ENCODE results near the gene SMAD7.

The SMAD7 gene

DNA sequence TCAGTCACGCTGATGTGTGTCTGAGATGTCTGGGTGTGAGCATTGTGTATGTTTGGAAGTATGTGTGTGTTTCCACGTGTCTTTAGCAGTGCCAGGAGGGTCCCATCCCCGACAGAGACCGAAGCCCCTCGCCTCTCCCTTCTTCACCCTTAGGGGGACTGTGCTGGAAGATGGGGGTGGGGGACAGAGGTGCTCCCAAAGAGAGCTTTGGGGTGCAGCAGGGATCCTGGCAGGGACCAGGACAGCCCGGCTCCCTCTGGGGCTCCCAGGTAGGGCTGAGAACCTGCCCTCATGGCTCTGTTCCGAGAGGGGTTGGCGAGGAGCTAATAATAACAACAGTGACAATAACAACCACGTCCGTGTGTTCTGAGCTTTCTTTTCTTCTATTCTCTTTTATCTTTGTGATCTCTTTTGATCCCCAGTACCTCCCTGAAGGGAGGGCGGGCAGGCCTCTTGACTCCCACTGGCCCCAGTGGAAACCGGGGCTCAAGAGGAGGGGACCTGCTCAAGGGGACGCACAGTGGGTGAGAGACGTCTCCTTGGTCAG, 57.6 kb downstream of the SMAD7 start:
- DNase-seq, result no peak

DNA sequence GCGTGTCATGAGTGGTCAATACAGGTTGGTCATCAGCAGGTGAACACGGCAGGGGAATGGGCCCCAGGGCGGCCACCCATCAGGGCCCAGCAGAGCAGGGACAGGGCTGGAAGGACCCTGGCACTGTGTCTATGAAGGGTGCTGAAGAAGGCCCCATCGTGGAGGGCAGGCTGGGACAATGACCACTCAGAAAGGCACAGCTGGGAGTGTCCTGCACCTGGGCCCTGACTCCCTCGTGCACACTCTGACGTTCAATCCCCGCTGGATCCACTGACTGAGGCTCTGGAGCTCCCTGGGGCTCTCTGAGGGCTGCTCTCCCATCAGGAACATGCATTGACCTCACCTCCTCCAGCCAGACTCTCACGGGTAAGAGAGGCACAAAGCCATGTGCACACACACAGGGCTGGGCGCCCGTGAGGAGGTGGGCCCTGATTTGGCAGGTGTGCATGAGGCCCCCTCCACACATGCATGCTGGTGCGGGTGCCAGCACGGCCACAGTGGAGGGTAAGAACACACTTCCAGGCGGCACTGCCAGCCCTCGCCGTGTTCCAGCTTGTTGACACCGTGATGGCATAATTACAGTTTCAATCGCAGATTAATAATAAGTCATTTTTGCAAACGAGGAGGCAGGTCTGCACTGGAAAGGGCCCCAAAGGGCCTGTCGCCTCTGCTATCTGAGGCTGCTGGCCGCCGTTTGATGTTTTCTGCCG, 58.5 kb downstream of the SMAD7 start:
- no peak for DNase-seq

DNA sequence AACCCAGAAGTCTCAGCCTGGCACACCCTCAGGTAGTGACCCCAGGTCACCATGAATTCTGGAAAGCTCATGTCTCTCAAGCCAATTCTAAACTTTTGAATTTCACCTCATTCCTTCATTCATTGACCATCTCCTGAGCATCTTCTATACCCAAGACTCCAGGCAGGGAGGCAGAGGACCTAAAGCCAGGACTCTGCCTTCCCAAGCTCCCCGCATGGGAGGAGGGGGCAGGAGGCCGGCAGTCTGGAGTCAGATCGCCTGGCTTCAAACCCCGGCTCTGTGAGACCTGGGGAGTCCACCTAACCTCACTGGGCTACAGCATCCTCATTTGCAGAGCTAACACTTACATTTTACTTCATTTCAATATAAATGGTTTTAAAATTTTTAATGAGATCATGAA, 59.0 kb downstream of the SMAD7 start:
- DNase-seq, result no peak

DNA sequence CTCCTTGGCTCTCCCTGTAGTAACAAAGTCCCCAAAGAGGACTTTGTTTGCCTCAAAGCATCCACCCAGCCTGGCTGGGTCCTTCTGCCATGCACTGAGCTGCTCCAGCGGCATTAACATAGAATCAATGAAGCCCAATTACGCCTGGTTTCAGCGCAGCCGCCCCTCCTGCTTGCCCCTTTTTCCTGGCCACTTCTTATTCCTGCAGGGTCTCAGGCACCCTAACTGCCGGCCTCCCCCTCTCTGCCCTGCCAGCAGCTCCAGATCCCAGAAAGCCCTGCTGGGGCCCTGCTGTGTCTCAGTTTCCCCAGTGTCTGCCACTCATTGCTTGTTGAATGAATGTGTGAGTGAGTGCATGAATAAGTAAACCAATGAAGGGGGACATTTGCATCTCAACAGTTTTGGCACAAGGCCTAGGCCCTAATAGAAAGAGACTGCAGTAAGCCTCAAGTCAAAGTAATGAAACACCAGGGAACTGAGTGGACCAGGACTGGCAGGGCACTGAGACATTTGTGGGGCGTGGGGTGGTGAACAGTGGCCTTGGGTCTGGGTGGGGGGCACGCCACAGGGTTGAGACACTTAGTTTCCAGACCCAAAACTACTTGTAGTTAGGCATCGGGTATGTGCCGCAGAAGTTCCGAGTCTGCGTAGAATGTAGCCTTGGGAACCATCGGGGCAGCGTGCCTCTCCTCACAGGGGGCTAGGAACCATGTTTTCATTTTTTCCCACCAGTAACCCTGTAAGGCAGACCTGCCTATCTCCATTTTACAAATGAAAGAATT, 60.6 kb downstream of the SMAD7 start:
- DNase-seq, result no peak

DNA sequence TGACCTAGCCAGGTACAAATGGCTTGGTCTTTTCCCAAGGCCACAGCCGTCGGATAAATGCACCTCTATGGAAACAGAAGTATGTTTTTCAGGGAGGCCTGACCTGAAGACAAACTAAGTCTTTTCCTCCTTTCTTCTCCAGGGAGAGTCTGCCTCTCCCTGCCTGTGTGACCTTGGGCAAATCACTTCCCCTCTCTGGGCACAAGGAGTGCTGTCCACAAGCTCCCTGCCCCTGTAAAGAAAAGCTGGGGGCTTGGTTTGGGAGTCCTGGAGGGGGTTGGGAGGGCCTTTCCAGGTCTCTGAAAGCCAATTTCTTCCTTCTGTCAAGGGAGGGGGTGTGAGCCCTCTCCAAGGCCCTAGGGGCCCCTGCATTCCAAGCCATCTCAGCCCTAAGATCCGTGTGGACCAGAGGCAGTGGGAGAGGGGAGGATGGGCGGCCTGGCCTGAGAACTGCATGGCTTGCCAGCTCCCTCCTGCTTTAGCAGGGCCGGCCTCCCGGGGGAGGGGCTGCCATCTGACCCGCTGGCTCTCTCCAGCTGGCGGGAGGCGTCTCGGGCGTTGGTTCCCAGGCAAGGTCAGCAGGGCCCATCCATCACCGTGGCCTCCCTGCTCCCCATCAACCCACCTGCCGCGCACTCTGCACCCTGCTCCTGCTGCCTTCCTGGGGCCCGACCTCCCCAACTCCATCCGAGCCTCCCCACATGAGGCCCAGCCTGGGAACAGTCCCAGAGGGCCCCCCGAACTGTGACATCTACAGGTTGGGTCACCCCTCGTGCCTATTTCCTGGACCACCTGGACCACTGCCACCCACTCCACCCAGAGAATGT, 61.4 kb downstream of the SMAD7 start:
- no peak for DNase-seq

DNA sequence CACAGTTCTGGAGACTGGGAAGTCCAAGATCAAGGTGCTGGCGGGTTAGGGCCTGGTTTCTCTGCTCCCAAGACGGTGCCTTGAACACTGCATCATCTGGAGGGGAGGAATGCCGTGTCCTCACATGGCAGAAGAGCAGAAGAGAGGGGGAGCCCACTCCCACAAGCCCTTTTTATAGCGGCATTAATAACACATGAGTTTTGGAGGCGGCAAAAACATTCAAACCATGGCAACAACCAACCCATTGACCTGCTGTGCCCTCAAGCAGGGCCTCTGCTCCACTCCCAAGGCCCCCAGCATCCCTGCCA, 62.0 kb downstream of the SMAD7 start:
- DNase-seq, result no peak

DNA sequence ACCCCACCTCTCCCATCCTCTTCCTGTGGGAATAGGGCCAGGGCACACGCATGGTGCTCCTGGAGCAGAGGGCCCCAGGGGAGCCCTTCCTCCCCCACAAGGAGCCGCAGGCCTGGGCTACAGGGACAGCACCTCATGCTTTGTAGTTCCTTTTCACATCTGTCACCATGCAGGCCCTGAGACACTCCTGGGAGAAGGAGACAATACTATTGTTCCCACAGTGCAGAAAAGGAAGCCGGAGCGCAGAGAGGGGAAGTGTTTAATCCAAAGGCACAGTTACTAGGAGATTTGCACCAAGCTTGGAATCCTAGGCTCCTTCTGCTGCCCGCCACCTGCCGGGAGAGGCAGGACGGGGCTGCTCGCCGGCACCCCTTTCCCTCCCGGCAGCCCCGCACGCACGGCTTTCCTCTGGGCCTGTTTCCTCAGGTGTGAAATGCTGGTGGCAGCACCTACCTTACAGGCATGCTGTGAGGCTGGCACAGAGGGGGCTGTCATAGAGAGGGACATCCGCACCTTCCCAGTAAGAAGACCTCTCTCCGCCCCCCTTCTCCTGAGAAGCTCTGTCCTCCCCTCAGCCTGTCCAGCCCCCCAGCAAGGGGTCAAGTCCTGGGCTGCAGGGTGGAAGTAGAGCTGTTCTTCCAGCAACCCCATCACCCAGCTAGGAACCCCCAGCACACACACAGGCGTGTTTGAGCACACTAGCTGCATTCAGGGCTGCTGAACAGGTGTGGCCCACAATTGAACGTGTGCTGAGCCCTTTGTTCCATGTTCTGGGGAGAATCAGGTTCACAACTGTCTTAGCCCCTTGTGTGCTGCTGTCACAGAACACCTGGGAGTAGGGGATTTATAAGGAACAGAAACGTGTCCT, 62.6 kb downstream of the SMAD7 start:
- DNase-seq, result no peak

DNA sequence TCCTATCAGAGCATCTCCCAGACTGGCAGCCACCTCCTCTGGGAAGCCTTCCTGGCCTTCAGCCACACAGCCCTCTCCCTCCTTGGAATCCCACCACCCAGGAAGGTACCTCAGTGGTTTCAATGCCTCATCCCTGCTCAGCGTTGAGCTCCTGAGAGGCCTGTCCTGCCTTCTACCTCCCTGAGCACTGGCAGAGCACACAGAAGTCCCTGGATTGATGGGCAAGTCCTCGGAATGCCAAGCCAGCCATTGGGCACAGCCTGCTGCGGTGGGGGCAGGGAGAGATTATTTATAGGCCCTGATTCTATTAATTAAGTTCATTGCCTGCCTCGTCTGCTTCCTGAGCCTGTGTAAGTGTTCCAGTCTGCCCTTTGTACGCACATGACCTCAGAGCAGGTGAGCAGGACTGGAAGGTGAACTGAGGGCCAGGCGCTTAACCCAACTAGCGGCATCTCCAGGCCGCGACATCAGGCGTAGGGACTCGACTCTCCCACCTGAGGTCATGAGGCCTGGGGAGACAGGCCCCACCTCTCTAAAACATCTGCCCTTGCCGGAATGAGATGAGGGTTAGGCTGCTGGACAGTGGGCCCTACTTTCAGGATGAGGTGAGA, 63.4 kb downstream of the SMAD7 start:
- no peak for DNase-seq

DNA sequence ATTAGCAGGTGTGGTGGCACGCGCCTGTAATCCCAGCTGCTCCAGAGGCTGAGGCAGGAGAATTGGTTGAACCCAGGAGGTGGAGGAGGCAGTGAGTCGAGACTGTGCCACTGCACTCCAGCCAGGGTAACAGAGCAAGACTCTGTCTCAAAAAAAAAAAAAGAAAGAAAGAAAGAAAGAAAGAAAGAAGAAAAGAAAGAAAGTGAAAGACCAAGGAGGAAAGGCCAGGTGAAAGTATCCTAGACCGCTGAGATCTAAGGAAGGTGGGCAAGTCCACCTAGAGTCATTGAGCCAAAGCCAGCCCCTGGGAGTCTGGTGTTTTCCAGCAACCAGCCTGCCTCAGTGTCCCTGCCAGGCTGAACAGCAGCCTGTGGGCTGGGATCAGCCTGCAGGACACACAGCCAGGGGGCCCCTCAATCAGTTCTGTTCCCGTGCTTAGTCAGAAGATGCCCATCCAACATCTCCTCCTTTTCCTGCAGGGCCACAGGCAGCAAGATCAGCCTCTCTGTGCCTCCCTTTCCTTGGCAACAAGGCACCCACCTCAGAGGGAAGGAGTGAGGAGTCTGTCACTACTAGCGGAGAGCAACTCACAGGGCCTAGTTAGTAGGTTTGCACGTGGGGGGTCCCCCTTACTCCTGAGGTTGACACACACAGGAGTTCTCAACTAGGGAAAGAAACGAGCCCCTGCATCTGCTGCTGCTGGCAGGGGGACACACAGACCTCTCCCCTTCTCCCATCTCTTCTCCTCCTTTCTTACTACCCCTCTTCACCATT, 64.1 kb downstream of the SMAD7 start:
- DNase-seq, result no peak

DNA sequence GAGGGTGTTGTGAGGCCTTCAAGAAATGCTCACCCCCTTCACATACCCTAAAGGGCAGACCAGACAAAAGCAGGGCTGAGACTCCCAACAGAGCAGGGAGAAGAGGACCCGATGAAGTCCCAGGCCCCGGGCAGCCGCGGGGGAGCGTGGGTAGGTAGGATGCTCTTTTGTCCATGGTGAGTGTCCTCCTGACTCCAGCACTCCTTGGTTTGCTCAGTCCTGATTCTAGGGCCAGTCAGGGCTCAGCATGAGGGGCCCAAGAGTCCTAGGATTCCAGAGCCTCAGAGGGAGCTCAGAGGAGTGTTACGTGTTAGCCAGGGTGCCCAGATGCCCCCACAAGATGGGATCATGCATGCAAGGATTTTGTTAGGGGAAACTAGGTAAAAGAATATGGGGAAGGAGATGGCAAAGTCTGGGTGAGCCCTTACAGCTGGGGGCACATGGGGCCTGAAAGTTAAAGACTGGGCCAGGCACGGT, 64.8 kb downstream of the SMAD7 start:
- no peak for DNase-seq

DNA sequence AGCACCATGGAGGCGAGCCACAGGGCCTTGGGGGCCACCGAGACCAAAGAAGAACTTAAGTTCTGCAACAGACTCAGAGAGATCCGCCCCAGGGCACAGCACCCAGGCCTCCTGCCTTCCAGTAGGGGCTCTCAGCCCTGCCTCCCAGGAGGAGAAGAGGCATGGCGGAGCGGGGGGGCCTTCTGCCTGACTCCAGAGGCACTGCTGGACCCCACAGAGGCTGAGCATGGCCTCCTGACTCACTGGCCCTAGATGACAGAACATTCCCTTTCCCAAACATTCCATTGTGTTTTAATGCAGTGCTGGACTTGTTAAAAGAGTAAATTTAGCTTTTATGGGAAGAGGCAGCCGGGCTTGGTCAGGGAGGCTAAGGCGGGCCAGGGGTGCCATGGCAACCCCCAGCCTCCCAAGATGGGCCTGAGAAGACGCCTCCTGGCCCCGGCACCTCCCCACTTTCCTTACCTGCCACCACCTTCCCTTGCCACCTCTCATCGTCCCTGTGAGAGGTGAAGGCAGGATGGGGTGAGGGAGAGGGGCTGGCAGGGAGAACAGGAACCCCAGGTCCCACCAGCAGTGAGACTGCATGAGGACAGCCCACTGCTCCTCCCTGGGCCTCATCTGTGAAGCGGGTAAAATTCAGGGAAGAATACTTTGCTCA, 65.4 kb downstream of the SMAD7 start:
- DNase-seq, result no peak

DNA sequence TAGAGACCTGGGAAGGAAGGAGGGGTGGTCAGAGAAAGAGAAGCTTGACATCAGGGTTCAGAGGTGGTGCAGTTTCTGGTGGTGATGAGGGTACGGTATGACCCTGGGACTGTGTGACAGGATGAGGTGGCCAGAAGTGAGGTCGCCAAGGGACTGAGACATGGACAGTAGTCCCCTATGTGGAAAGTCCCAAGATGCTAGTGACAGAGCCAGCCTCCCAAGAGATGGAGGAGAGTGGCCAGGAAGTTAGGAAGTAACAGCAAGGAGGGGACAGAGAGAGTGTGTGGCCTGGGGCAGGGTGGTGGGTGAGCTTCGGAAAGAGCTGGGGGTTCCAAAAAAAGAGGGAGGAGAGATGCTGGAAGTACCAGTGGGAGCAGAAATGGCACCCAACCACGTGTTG, 66.0 kb downstream of the SMAD7 start:
- DNase-seq, result no peak

DNA sequence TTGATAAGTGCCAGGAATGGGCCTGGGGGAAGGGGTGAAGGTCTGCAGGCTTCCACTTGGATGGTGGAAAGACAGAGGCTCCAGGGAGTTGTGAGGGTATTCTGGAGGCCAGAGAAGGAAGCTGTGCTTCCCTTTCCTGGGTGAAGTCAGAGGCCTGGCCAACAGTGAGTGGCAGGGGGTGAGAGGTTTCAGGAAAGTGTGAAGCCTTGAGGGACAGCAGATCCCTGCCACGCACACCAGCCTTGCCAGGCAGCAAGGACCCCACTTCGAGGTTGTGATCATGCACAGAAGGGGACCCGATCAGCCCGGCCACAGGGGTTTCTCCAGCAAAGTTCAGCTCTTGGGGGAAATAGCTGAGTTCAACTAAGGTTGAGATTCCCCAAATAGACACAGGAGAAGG, 66.5 kb downstream of the SMAD7 start:
- DNase-seq, result no peak

DNA sequence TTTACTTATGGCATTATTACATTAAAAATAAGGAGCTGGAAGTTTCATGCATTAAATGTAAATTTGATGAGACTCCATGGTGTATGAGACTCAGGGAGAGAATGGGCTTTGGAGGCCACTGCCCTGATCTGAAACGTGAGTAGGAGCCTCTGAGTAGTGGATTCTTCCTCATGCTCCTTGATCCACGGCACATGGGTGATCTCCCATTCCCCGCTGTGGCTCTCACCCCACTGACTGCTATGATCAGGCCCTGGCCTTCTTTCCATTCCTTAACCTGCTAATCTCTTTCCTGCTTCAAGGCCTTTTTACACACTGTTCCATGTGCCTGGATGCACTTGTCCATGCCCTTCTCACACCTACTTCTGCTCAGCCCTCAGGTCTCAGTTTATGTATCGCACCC, 68.4 kb downstream of the SMAD7 start:
- DNase-seq, result no peak

DNA sequence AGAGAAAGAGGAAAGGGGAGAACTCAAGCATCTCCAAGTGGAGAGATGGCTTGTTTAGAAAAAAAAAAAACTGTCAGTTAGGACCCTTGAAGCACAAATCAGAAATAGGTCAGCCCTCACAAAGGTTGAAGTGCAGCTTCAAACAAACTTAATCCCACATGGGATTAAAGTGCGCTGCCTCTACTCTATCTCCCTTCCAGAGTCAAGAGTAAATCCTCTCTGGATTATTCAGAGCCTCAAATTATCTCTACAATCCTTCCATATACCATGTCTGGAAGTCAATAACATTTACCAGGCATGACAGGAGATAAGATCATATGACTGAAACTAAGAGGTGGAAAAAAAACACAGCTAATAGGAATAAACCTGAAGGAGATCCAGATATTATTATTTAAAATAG, 69.8 kb downstream of the SMAD7 start:
- no peak for DNase-seq

DNA sequence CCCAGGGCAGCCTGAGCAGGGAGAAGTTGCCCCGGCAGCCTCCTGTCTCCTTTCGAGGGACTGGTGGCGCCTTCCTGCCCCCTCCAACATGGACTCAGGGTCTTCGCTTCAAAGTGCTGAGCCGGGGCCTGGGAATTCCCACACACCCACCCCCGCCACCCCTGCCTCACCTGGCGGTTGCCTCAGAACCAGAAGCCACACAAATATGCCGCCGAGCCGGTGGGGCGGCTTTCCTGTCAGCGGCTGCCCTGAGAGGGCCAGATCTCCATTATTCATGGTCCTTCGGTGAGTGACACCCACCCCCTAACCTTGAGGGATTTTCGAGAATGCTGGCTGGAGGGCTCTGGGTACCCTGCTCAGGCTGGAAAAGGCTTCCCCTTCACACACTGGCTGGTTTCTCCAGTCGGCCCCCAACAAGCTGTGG, 71.7 kb downstream of the SMAD7 start:
- DNase-seq, result no peak

DNA sequence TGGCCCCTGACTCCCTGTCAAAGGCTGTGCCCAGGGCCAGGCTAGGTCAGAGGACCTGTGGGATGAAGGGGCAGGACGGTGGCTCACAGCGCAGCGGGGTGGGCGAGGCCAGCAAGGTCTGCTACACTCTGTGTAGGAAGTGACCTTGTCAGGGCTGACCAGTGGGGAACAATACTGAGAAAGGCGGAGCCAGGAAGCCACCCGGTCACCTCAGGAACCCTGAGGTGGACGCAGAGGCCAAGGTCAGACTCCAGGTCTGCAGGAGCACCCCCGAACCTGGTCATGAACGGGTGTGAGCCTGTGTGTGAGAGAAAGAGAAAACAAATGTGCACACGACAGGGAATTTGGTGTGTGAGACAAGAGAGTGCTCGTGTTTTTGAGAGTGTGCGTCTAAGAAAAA, 72.3 kb downstream of the SMAD7 start:
- no peak for DNase-seq

DNA sequence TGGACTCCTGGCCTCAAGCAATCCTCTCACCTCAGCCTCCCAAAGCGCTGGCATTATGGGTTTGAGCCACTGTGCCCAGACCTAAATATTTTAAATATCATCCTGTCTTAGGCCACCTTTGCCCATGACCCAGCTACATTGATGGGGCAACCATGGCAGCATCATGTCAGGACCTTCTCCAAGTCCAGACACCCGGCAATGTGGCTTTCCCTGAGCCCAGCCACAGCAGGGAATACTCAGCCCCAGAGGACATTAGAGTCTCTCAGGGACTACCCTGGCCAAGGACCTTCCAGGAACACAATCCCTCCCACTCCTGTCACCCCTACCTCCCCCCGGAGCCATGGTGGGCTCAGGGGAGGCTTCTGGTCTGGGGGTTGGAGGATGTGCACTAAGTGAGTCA, 72.8 kb downstream of the SMAD7 start:
- DNase-seq, result no peak

DNA sequence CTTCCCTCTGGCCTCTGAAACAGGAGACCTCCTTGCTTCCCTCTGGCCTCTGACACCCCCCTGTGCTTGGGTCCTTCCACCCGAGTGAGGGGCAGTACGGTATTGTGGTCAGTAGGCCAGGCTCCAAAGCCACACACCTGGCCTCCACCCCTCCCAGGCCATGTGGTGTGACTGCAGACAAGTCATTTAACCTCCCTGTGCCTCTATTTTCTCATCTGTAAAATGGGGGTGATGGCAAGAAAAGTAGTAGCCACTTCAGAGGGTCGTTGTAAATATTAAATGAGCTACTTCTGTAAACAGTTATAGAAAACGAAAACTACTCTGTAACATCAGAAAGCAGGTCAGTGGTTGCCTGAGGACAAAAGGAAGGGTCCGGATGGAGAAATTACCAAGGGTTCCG, 74.2 kb downstream of the SMAD7 start:
- DNase-seq, result no peak

DNA sequence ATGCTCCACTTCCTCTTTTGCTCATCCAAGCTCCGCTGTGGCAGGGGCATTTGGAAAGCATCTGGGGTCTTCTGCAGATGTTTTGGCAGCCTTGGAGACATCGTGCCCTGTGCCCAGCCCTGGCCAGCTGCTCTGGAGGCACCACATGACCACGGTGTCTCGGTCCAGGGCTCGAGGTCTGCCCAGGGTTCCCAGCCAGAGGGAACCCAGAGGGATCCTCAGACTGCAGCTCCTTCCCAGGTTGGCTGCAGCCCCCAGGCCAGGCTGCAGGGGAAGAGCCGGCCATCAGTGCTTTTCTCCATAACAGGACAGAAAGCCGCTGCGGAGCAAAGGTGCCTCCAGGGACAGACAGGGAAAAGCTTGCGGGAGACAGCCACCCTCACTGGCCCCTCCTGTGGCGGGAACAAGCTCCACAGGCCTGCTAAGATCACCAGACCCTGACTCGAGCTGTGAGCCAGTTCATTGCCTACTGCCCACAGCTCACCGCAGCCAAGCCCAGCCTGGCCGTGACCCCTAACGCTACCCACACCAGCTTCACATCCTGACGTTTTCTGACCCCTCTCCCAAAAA, 74.7 kb downstream of the SMAD7 start:
- DNase-seq, result no peak
